Astrocyte (in vitro differentiated cells and primary cell): ENCODE measurements around the gene MOB3B.

Experiments
- CTCF ChIP-seq: IDR thresholded peaks from 2 replicates; pipeline ENCODE4 v1.5.1; 2011; ENCODE audit warnings: low read depth, mild to moderate bottlenecking, inconsistent platforms, low read length, moderate library complexity; ENCODE audit not compliant: insufficient read depth
- EZH2 ChIP-seq: IDR thresholded peaks from 2 replicates; pipeline ENCODE4 v1.6.1; 2012; ENCODE audit warnings: mild to moderate bottlenecking, low read length, inconsistent platforms; ENCODE audit not compliant: insufficient read depth

- TF ChIP-seq CTCF (no peak), EZH2 (no peak)
Observed at GRCh38 chr9:27534658-27535209, 5.1 kb upstream of the MOB3B start.
